Measurements from ENCODE around the gene TMEM231.
"Not testable (repeated sequence)": the region's sequence is repeated elsewhere in the genome, so short reads cannot be mapped to it uniquely, and the experiment has no call there.

TMEM231 gene

GRCh38 chr16:75566758-75567255 lies 10.8 kb upstream of the TMEM231 start:
- no peak for DNase-seq (ENCODE audit: low read depth)

- peak; percentile 60 for DNase-seq (ENCODE audit: low read depth)
Measured at GRCh38 chr16:75566040-75566757, 10.1 kb upstream of the TMEM231 start, which contains the start of gene GABARAPL2. GABARAPL2 (plus strand) TSS chr16:75566379; CDS start chr16:75566487, 108 bp downstream.

GRCh38 chr16:75565640-75566039 lies 9.6 kb upstream of the TMEM231 start:
- DNase-seq (ENCODE audit: low read depth) = no peak

GRCh38 chr16:75559564-75560372 lies 3.7 kb upstream of the TMEM231 start:
- DNase-seq (ENCODE audit: low read depth) = no peak

GRCh38 chr16:75558846-75559401 lies 2.9 kb upstream of the TMEM231 start:
- DNase-seq (ENCODE audit: low read depth) = no peak

GRCh38 chr16:75556431-75556950 lies 439 bp upstream of the TMEM231 start:
- DNase-seq (ENCODE audit: low read depth) = no peak

GRCh38 chr16:75555213-75555706 lies 792 bp downstream of the TMEM231 start:
- peak; percentile 77 for DNase-seq (ENCODE audit: low read depth)

GRCh38 chr16:75552951-75553350 lies 3.1 kb downstream of the TMEM231 start:
- DNase-seq (ENCODE audit: low read depth) = no peak

GRCh38 chr16:75550211-75550662 lies 5.8 kb downstream of the TMEM231 start:
- DNase-seq (ENCODE audit: low read depth) = peak; percentile 14

GRCh38 chr16:75548456-75548855 lies 7.6 kb downstream of the TMEM231 start:
- not testable (repeated sequence) for DNase-seq (ENCODE audit: low read depth)

- DNase-seq (ENCODE audit: low read depth) = no peak
Measured at GRCh38 chr16:75546293-75546692, 9.8 kb downstream of the TMEM231 start.

- DNase-seq (ENCODE audit: low read depth) = not testable (repeated sequence)
Measured at GRCh38 chr16:75545879-75546278, 10.2 kb downstream of the TMEM231 start.

- DNase-seq (ENCODE audit: low read depth) = not testable (repeated sequence)
Measured at GRCh38 chr16:75542462-75542861, 13.6 kb downstream of the TMEM231 start.

GRCh38 chr16:75541236-75541635 lies 14.8 kb downstream of the TMEM231 start:
- DNase-seq (ENCODE audit: low read depth) = no peak

- not testable (repeated sequence) for DNase-seq (ENCODE audit: low read depth)
Measured at GRCh38 chr16:75538882-75539565, 17.0 kb downstream of the TMEM231 start.

- DNase-seq (ENCODE audit: low read depth) = no peak
Measured at GRCh38 chr16:75537776-75538175, 18.3 kb downstream of the TMEM231 start.

GRCh38 chr16:75535901-75536300 lies 20.2 kb downstream of the TMEM231 start, which contains the start of gene CHST5:
CHST5 (minus strand) TSS chr16:75536108; CDS start chr16:75530384, 5,724 bp downstream.
- no peak for DNase-seq (ENCODE audit: low read depth)

- DNase-seq (ENCODE audit: low read depth) = no peak
Measured at GRCh38 chr16:75535211-75535843, 20.7 kb downstream of the TMEM231 start.

- DNase-seq (ENCODE audit: low read depth) = no peak
Measured at GRCh38 chr16:75534560-75535205, 21.4 kb downstream of the TMEM231 start.

- DNase-seq (ENCODE audit: low read depth) = no peak
Measured at GRCh38 chr16:75532791-75533190, 23.3 kb downstream of the TMEM231 start.
